Measurements from ENCODE around the gene MT2A.

The MT2A gene

DNA sequence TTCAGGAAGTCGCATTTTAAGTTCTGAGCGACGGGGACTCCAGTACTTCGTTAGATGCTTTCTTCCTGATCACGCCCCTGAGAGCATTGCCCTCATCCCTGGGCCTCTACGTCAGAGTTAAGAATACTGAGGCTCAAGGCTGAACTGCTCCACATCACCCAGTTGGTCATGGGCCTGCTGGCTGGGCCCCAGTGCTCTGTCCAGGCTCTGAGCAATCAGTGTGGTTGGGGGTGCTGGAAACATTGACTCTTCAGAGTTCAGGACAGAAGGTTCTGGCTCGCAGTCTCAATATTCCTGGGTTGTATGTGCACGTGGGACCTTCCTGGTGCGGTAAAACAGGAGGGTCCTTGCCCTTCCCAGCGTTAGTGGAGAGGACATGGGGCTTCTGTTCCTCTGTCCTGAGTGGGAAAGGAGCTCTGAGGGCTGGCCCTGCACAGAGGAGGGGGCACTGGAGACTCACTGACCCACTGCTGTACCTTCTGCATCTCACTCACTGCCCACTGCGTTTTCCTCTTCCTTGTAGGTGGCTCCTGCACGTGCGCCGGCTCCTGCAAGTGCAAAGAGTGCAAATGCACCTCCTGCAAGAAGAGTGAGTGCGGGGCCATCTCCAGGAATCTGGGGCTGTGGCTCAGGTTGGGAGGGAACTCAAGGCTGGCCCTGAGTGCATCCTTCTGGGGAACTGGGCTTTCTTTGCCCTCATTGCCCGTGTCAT is 17.7 kb downstream of the MT2A start:
- H3K4me3 ChIP-seq (ENCODE audit: low read depth, low read length), result peak overlapping the region; percentile 59
- in situ Hi-C loops (cut with HindIII; ENCODE audit: low sequenced_read_pairs), result no loop called here
- no peak for TF ChIP-seq CTCF (IDR thresholded peaks at IDR 0.05; ENCODE audit: low read depth, low read length)
- DNase-seq (ENCODE audit: low read depth, low spot score), result peak; percentile 86

- DNase-seq (ENCODE audit: low read depth, low spot score), result no peak
- peak overlapping the region; percentile 59 for H3K4me3 ChIP-seq (ENCODE audit: low read depth, low read length)
- TF ChIP-seq CTCF (IDR thresholded peaks at IDR 0.05; ENCODE audit: low read depth, low read length), result no peak
- in situ Hi-C loops (cut with HindIII; ENCODE audit: low sequenced_read_pairs), result no loop called here
Measured at GRCh38 chr16:56626685-56627084, 18.3 kb downstream of the MT2A start.

GRCh38 chr16:56628486-56629350 is 20.3 kb downstream of the MT2A start:
- in situ Hi-C loops (cut with HindIII; ENCODE audit: low sequenced_read_pairs), result no loop called here

DNA sequence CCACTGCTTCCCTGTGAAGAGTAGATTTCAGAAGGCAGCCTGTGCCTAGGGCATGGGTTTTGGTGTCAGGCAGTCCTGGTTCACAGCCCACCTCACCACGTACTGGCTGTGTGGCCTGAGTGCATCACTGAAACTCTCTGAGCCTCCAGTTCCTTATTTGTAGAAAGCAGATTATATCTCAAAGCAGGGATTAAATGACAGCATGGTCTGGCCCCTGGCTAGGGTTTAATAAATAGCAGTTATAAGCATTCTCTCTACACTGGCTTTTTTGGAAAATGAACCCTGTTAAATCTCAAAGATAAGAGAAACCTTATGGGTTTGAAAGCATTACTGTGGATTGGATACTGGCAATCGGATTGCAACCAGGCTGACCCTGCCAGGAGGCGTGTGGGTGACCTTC is 21.1 kb downstream of the MT2A start:
- in situ Hi-C loops (cut with HindIII; ENCODE audit: low sequenced_read_pairs), result no loop called here
- H3K4me3 ChIP-seq (ENCODE audit: low read depth, low read length), result no peak overlapping the region
- DNase-seq (ENCODE audit: low read depth, low spot score), result no peak
- TF ChIP-seq CTCF (IDR thresholded peaks at IDR 0.05; ENCODE audit: low read depth, low read length), result no peak

More at GRCh38 chr16:56628486-56629350, 20.3 kb downstream of the MT2A start:
- no peak for DNase-seq (ENCODE audit: low read depth, low spot score)
- no peak overlapping the region for H3K4me3 ChIP-seq (ENCODE audit: low read depth, low read length)
- no peak for TF ChIP-seq CTCF (IDR thresholded peaks at IDR 0.05; ENCODE audit: low read depth, low read length)

DNA sequence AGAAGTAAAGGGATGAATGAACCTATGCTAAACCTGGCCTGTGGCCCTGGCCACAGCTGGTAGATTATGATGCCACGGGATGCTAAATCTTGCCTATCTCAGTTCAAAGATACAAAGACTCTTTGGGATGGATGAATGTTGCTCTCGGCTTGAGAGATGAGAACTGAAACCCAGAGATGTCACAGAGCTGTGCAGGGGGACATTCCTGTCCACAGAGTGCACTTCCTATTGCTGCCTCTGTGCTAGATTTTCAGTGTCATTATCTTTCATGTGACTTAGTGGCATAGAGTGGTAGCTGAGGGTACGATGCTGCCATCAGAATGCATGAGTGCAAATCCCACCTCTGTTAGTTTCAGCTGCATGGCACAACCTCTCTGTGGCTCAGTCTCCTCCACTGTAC is 21.8 kb downstream of the MT2A start:
- no peak for TF ChIP-seq CTCF (IDR thresholded peaks at IDR 0.05; ENCODE audit: low read depth, low read length)
- DNase-seq (ENCODE audit: low read depth, low spot score), result no peak
- in situ Hi-C loops (cut with HindIII; ENCODE audit: low sequenced_read_pairs), result no loop called here
- H3K4me3 ChIP-seq (ENCODE audit: low read depth, low read length), result no peak overlapping the region

DNA sequence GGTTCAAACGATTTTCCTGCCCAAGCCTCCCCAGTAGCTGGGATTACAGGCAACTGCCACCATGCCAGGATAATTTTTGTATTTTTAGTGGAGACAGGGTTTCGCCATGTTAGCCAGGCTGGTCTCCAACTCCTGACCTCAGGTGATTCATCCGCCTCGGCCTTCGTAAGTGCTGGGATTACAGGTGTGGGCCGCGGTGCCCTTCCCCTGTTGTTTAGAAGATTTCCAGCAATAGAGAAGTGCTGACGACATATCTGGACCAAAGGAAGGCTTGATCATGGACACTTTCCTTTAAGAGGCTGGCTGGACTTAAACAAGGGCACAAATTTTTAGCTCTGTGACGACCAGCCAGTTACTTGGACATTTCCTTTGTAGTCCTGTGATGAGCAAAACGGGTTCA is 22.8 kb downstream of the MT2A start:
- H3K4me3 ChIP-seq (ENCODE audit: low read depth, low read length), result no peak overlapping the region
- no peak for TF ChIP-seq CTCF (IDR thresholded peaks at IDR 0.05; ENCODE audit: low read depth, low read length)
- DNase-seq (ENCODE audit: low read depth, low spot score), result no peak
- in situ Hi-C loops (cut with HindIII; ENCODE audit: low sequenced_read_pairs), result no loop called here
